HS-5 (cell line): ENCODE data around the gene TAC3.
A peak's percentile ranks its signal among the peaks of the same experiment; 100 is the strongest.
"Not testable (repeated sequence)": the region's sequence is repeated elsewhere in the genome, so short reads cannot be mapped to it uniquely, and the experiment has no call there.

Source experiments
- DNase-seq: peaks from one replicate; pipeline ENCODE4 v3.0.0-alpha.2; 2012; ENCODE audit warnings: low read depth

Gene TAC3

GRCh38 chr12:57033431-57033830 is 17.1 kb upstream of the TAC3 start:
- DNase-seq, result no peak

- no peak for DNase-seq
These were observed 15.5 kb upstream of the TAC3 start for GRCh38 chr12:57031789-57032188.

- no peak for DNase-seq
These were observed 14.9 kb upstream of the TAC3 start for GRCh38 chr12:57031138-57031725.

GRCh38 chr12:57029457-57029856 is 13.1 kb upstream of the TAC3 start:
- DNase-seq, result no peak

- DNase-seq, result no peak
These were observed 11.4 kb upstream of the TAC3 start for GRCh38 chr12:57027805-57028153.

- no peak for DNase-seq
These were observed 10.9 kb upstream of the TAC3 start for GRCh38 chr12:57027011-57027804.

- no peak for DNase-seq
These were observed 8.9 kb upstream of the TAC3 start for GRCh38 chr12:57025196-57025595.

- DNase-seq, result not testable (repeated sequence)
These were observed 6.0 kb upstream of the TAC3 start for GRCh38 chr12:57022324-57022723.

- no peak for DNase-seq
These were observed 3.8 kb upstream of the TAC3 start for GRCh38 chr12:57019983-57020719.

- DNase-seq, result no peak
These were observed 2.6 kb upstream of the TAC3 start for GRCh38 chr12:57018906-57019305.

GRCh38 chr12:57018353-57018752 is 2.0 kb upstream of the TAC3 start:
- not testable (repeated sequence) for DNase-seq

- DNase-seq, result no peak
These were observed 3.5 kb downstream of the TAC3 start for GRCh38 chr12:57012600-57013465.

- DNase-seq, result no peak
These were observed 4.6 kb downstream of the TAC3 start for GRCh38 chr12:57011438-57012424.

GRCh38 chr12:57010627-57011247 is 5.6 kb downstream of the TAC3 start:
- no peak for DNase-seq

GRCh38 chr12:57009949-57010626 is 6.2 kb downstream of the TAC3 start:
- DNase-seq, result no peak

- peak; percentile 40 for DNase-seq
These were observed 8.2 kb downstream of the TAC3 start for GRCh38 chr12:57008178-57008577.

- DNase-seq, result no peak
These were observed 9.4 kb downstream of the TAC3 start for GRCh38 chr12:57006809-57007475.

- DNase-seq, result no peak
These were observed 10.1 kb downstream of the TAC3 start, which contains the start of gene ZBTB39 for GRCh38 chr12:57005980-57006808. Gene ZBTB39, minus strand, starts transcription at chr12:57006546. Its CDS starts 1,629 bp downstream, at chr12:57004917.
